ENCODE measurements around the gene PAQR5.

DNA sequence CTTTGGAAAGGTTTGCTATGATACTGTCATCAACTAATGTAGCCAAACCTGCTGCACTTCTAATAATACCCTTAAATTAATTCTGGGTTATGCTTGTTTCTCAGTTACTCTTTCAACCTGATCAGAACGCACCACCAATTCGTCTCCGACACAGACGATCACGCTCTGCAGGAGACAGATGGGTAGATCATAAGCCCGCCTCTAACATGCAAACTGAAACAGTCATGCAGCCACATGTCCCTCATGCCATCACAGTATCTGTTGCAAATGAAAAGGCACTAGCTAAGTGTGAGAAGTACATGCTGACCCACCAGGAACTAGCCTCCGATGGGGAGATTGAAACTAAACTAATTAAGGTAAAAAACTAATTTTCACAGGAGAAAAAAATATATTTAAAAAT lies 146.0 kb downstream of the PAQR5 start:
- TF ChIP-seq, protein P1, sequence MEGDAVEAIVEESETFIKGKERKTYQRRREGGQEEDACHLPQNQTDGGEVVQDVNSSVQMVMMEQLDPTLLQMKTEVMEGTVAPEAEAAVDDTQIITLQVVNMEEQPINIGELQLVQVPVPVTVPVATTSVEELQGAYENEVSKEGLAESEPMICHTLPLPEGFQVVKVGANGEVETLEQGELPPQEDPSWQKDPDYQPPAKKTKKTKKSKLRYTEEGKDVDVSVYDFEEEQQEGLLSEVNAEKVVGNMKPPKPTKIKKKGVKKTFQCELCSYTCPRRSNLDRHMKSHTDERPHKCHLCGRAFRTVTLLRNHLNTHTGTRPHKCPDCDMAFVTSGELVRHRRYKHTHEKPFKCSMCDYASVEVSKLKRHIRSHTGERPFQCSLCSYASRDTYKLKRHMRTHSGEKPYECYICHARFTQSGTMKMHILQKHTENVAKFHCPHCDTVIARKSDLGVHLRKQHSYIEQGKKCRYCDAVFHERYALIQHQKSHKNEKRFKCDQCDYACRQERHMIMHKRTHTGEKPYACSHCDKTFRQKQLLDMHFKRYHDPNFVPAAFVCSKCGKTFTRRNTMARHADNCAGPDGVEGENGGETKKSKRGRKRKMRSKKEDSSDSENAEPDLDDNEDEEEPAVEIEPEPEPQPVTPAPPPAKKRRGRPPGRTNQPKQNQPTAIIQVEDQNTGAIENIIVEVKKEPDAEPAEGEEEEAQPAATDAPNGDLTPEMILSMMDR (IDR thresholded peaks at IDR 0.05; ENCODE audit: low read length): no peak
- no peak for TF ChIP-seq EZH2 (IDR thresholded peaks at IDR 0.05; ENCODE audit: borderline replicate concordance, low read length)

All from OCI-LY1 (cell line).